ENCODE measurements around the gene TMEM240.

GRCh38 chr1:1561801-1562470, 21.5 kb upstream of the TMEM240 start:
- TF ChIP-seq CTCF (IDR thresholded peaks at IDR 0.05) (no peak), NR2C2 (CRISPR knock-in tag; IDR thresholded peaks at IDR 0.05) (no peak), IRF2 (CRISPR knock-in tag; IDR thresholded peaks at IDR 0.05; ENCODE audit: borderline replicate concordance, low read depth) (no peak), SP1 (CRISPR knock-in tag; conservative IDR thresholded peaks at IDR 0.05) (no peak), JUN (CRISPR knock-in tag; IDR thresholded peaks at IDR 0.05) (no peak), FOXK1 (CRISPR knock-in tag; IDR thresholded peaks at IDR 0.05) (no peak), CREB1 (CRISPR knock-in tag; IDR thresholded peaks at IDR 0.05) (no peak), USF1 (CRISPR knock-in tag; IDR thresholded peaks at IDR 0.05) (no peak), TCF7 (CRISPR knock-in tag; IDR thresholded peaks at IDR 0.05; ENCODE audit: low read depth) (no peak), ATF2 (CRISPR knock-in tag; IDR thresholded peaks at IDR 0.05; ENCODE audit: borderline replicate concordance, low read depth) (no peak), PRRX2 (CRISPR knock-in tag; IDR thresholded peaks at IDR 0.05) (no peak)
